HG02763 (cell line): ENCODE data around the gene TSC22D1.
"Not testable (repeated sequence)": the region's sequence is repeated elsewhere in the genome, so short reads cannot be mapped to it uniquely, and the experiment has no call there.

ENCODE experiments used
- ATAC-seq: cut with Tn5 transposase; IDR thresholded peaks from one replicate; pipeline ENCODE4 v1.9.1; 2021; ENCODE audit warnings: mild to moderate bottlenecking, moderate library complexity; ENCODE audit not compliant: unreplicated experiment

Gene TSC22D1

GRCh38 chr13:44575741-44576350 lies at the start of gene TSC22D1:
TSC22D1 (minus strand) TSS chr13:44576330; CDS start chr13:44576074, 256 bp downstream.
- ATAC-seq: no peak

GRCh38 chr13:44622708-44623107 lies 46.6 kb upstream of the TSC22D1 start:
- ATAC-seq: no peak

- ATAC-seq: no peak
Measured at GRCh38 chr13:44622261-44622660, 46.1 kb upstream of the TSC22D1 start.

- no peak for ATAC-seq
Measured at GRCh38 chr13:44620057-44620456, 43.9 kb upstream of the TSC22D1 start.

- no peak for ATAC-seq
Measured at GRCh38 chr13:44619651-44620050, 43.5 kb upstream of the TSC22D1 start.

GRCh38 chr13:44618326-44618725 lies 42.2 kb upstream of the TSC22D1 start:
- no peak for ATAC-seq

GRCh38 chr13:44617648-44618047 lies 41.5 kb upstream of the TSC22D1 start:
- no peak for ATAC-seq

- no peak for ATAC-seq
Measured at GRCh38 chr13:44609137-44609536, 33.0 kb upstream of the TSC22D1 start.

GRCh38 chr13:44605721-44606120 lies 29.6 kb upstream of the TSC22D1 start:
- ATAC-seq: no peak

- ATAC-seq: no peak
Measured at GRCh38 chr13:44605275-44605674, 29.1 kb upstream of the TSC22D1 start.

GRCh38 chr13:44601586-44601985 lies 25.5 kb upstream of the TSC22D1 start:
- no peak for ATAC-seq

- not testable (repeated sequence) for ATAC-seq
Measured at GRCh38 chr13:44593861-44594592, 17.9 kb upstream of the TSC22D1 start.

- no peak for ATAC-seq
Measured at GRCh38 chr13:44592216-44592847, 16.2 kb upstream of the TSC22D1 start.

GRCh38 chr13:44591316-44591715 lies 15.2 kb upstream of the TSC22D1 start:
- no peak for ATAC-seq

- ATAC-seq: no peak
Measured at GRCh38 chr13:44583137-44583536, 7.0 kb upstream of the TSC22D1 start.

- ATAC-seq: no peak
Measured at GRCh38 chr13:44578067-44578400, 1.9 kb upstream of the TSC22D1 start.

GRCh38 chr13:44577236-44578066 lies 1.3 kb upstream of the TSC22D1 start:
- peak; percentile 60 for ATAC-seq

GRCh38 chr13:44576351-44577235 lies 463 bp upstream of the TSC22D1 start:
- ATAC-seq: peak; percentile 19

- ATAC-seq: no peak
Measured at GRCh38 chr13:44575035-44575434, 1.1 kb downstream of the TSC22D1 start.

- ATAC-seq: no peak
Measured at GRCh38 chr13:44574466-44574855, 1.7 kb downstream of the TSC22D1 start.
